Eye (tissue), 1 donor: Measurements from ENCODE around the gene IQGAP3.
A peak's percentile ranks its signal among the peaks of the same experiment; 100 is the strongest.

ENCODE experiments used
- DNase-seq: peaks from one replicate; pipeline ENCODE4 v3.0.0-alpha.2; 2015

The IQGAP3 gene

DNA sequence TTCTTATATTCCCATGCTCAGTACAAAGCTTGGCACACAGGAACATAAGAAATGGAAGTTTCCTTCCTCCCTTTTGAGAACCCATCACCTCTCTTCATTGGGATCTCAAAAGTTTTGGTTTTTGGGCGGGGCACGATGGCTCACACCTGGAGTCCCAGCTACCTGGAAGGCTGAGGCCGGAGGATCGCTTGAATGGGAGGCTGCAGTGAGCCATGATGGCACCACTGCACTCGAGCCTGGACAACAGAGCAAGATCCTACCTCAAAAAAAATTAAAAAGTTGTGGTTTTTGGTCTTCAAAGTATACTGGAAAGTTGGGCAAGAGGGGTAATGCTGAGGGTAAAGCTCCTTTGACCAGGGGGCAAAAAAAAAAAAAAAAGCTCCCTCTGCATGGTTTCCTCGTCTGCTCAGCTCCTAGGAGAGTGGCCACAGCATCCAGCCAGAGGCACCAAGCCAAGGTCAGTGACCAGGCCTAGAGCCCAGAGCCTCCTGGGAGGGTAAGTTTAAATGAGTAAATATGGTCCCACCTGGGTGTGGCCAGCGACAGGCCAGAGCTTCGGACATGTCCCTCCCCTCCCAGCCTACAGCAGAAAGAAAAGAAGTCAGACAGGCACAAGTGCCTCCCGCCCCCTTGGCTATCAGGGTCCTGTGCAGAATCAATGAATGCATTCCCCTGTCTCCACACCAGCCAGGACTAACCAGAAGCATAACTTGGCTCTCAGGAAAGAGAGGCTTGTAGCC is 76.8 kb downstream of the IQGAP3 start:
- DNase-seq = no peak

DNA sequence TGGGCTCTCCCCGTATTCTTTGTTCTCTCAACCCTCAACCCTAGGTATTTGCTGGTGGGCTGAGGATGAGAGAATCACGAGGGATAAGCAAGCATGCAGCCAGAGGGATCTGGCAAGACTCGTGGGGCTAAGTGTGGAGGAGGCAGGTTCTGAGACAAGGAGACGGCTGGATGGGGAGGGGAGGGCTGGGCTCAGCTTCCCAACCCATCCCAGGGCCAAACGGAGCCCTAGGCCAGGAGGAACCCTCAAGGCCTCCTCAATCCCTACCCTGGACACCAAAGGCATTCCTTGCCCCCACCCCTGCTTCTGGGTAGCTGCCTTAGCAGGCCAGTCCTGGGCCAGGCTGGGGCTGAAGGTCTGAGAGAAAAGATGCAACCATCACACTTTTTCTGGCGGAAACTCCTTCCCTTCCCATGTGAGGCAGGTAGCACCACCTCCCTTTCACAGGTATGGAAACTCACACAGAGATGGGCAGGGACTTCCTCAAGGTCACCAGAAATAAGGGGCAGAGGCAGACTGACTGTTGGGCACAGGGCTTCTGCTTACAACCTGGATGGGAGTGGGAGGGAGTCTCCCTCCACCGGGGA is 78.0 kb downstream of the IQGAP3 start:
- no peak for DNase-seq

DNA sequence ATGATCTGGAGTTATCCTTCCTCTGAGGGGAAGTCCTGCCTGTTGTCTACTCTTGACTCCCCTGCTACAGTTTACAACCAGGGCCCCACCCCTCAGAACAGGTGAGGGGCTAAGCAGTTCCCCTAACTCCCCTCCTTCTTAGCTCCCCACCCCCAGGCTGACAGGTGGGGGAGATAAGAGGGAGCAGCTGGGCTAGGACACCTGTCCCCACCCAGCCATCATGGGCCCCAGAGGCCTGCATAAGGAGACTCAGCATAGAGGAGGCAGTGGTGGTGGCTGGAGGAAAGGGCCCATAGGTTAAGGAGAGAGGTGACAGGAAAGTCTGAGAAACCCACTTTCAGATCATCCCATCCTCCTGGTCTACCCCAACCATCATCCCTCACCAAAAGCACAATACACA is 78.6 kb downstream of the IQGAP3 start:
- no peak for DNase-seq

DNA sequence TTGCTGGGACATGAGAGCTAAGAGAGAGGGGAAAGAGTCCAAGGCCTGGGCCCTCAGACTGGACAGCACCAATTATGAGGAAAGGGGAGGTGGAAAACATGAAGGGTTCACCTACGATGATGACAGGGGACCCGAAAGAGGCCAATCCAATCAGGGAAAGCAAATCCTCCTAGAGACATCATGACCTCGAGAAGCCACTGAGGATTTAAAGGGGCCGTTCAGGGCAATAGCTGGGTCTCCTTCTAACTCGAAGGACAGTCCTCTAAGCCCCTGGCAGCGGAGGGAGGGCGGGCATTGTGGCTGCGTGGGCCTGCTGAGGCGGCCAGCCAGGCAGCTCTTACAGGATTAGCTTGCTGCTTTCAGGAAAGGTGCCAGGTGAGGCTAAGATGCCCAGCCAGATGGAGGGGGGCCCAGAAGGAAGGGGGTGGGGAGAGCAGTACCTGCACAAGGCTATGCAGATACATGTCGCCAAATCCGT is 79.2 kb downstream of the IQGAP3 start:
- DNase-seq = peak; percentile 7

DNA sequence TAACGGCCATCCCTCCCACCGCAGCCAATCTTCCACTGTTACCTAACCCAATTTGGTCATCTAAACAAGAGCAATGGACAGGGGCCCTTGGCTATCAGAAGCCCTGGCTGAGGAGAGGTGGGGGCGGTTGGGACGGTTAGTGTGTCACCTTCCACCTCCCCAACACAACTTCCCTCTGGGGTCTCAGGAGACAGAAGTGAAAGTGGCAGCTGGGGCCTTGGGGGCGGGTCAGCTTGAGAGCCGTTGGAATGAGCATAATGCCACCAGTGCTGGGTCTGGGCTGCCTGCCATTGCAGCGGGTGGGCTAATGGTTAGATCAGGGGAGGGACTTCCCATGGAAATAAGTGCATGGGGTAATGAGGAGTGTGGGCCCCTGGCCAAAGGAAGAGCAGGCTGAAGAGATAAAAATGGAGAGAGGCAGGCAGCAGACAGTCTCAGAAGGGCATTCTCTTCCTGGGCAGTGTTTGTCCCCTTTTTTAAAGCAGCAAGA is 79.7 kb downstream of the IQGAP3 start:
- peak; percentile 18 for DNase-seq

DNA sequence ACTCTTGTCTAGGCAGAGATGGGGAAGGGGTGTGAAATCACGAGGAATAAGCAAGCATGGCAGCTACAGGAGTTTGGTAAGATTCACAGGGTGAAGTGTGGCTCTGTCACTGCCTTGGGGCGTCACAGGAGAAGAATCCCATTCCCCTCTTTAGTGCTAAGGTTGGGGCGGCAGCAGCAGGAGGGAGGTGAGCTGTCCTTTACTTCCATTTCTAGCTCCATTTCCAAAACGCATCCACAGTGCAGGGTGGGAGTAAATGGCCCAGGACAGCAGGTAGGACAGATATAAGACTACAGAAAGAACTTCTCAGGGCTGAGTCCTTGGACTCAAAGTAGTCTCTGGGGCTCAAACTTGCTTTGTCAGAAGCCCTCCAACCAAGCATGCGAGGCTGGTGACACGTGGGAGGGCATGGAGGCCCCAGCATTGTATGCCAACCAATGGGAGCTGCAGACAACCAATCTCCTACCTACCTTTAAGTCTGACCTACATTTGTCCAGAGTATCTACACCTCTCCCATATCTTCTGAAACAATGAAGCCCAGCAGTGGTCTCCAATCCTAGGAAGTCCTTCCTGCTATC is 80.3 kb downstream of the IQGAP3 start:
- DNase-seq = no peak

DNA sequence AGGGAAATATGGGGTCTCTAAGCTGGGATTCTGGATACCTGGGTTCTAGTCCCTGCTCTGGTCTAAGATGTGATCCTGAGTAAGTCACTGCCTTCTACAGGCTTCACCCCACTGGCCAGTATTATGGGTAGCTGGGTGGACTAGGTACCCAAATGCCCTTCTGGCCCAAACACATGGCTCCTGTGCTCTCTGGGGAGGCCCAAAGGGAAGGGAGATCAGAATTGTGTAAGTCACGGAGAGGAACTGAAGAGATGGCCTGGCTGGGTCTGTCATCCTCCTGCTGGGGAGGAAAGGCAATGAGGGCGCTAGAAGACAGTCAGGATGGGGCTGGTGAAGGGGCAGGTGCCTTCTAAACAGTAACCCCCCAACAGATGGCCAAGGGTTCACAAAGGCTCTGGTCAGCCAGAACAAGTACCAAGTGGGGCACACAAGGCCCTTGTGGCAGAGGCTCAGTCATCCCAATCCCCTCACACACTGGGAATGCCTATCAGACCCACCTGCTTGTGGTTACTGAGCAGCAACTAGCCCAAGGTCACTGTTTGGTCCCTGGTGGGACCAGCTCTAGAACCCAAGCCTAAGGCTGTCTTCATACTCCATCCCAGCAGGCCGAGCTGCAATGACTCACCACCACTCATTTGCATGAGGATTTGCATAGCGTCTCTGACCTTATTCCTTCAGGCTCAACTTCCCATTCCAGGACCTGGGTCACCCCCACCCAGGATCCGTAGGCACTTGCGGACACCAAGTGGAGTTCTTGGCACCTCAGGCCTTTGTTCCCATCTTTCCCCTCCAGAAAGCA is 81.0 kb downstream of the IQGAP3 start:
- DNase-seq = peak; percentile 7

DNA sequence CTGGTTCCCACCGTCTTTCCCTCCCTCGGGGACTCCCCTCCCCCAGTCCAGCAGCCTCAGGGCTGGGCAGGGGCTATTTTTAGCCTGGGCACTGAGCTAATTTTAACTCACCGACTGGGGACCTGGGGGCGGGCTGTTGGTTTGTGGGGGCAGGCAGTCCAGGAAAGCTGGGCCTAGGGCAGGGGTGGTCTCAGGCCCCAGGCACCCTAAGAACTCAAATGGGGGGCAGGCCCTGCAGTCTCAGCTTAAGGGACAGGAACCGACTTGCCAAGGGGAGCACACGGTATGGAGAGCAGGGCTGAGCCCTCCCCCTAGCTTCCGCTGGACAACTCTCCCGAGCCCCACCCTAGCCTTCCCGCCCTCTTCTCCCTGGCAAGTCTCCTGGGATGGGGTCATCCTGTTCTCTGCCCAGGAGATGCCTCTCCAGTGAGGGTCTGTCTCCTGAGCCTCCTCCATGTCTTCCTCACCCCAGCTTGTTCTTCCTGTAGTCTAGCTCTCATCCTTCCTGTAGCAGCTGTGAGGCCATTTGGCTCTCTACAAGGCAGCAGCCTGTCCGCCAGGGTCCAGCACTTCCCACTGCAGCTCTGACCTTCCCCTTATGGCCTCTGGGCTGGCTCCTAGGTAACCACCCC is 81.8 kb downstream of the IQGAP3 start:
- DNase-seq = peak; percentile 63

DNA sequence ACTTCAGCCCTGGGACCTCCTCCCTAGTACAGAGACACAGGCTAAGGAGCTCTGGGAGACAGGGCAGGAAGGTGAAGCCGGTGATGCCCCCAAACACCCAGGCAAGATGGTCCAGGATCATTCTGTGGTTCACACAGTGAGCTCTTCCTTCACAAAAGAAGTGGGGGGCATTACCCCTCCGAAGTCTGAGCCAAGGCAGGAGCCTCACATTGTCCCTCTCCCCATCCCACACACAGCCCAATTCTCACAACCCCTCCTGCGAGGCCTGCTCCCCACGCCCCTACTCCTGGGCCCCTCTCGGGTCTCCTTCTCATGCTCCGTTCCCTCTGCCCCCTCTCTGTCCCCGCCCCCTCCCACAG is 82.5 kb downstream of the IQGAP3 start:
- DNase-seq = no peak

DNA sequence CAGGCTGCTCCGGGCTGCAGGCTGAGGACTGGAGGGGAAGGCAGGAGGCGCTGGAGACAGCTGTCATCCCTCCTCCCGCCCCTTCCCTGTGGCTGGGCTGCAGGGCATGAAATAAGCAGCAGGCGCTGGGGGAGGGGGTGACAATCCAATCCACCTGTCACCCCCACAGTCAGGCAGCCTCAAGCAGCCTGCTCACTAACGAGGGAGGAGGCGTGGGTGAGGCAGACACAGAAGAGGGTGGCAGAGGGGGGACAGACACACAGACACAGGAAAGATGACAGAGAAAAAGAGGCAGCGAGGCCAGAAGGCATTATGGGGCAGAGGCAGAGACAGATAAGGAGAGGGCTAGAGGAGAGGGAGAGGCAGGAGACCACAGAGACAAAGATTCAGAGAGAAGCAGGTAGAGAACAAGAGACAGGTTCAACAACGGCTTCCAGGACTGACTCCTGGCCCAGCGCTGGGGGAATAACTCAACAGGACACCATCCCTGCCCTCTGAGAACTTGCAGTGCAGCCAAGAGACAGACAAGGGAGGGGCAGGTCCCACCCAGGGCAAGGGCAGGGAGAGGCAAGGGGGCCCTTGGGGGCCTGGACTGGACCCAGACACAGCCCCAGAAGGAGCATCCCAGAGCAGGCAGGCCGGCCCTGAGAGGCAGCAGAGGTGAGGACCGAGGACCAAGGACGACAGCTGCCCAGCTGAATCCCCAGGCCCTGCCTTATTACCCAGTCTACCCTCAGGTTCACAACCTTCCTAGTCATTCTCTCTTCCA is 83.0 kb downstream of the IQGAP3 start:
- DNase-seq = peak; percentile 90

DNA sequence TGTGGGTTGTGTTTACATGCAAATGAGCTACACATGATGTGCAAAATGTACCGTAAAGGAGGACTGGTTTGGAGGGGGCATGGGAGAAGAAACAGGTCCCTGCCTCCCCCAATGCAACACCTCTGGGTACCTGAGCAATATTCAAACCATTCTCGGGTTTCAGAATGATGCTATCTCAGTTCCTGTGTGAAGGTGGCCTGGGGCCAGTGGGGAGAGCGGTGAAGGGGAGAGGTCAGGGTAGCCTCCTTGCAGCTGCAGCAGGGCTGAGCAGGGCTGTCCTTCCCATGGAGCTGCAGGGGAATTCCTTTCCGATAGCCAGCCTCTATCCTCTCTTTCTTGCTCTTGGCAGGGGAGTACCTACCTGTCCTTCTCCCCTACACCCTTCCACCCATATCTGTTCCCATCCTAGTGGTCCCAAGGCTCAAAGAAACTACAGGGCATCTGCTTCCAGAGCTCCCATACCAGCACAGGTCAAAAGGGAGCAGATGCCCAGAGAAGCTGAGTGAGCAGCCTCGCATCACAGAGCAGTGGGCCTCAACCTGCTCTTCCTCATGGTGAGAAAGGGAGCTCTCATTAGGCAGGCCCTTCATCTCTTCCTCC is 83.7 kb downstream of the IQGAP3 start:
- no peak for DNase-seq

DNA sequence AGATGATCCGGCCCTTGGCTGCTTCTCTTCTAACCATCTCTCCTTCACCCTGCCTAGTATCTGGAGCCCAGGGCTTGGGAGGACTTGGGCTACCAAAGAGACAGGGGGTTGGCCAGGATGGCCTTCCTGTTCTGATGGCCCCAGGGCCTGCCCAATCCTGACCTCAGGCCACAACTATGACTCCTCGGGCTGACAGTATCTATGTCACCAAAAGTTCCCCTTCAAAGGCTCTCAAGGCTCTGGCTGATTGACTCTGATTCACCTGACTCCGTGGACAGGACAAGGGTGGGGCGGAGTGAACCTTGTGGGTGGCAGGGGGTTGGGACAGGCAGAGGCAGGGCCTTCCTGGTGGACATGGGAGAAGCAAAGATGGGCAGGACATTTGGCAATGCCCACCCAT is 84.5 kb downstream of the IQGAP3 start:
- DNase-seq = no peak

DNA sequence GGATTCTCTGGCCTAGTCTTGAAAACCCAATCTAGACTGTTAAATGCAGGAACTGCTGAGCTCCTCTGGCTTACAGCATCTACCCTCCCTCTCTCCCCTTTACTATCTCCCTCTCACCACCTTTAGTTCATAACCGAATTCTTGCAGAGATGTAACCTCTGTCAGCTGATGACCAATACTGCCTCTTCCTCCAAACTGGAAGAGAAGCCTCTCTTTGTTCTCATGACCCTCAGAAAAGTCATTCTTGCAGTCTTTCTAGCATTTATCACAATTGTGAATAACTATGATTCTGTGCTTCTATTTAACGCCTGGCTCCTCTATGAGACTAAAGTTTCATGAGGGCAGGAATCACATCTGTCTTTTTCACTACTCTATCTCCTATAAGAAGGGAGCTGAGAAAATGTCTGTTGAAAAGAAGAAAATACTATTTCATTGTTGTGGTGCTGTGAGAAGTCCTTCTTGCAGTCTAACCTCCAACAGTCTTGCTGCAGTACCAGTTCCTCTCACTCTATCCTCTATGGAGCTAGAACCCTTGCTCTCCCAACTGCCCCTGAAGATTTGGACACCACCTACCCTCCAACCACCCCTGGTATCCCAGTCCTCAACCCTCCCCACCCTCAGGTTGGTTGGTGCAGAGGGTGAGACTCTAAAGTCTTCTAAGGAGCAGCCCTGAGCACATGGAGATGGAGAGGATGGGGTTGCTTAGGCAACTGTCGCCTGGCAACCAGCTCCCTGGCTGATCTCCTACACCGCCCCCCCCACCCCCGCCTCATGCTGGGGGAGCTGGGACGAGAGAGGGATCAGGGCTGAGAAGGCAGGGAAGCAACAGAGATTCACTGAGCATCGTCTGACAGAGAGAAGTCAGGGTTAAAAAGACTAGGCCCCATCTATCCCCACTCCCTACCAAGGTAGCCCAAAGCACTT is 85.7 kb downstream of the IQGAP3 start:
- peak; percentile 61 for DNase-seq

DNA sequence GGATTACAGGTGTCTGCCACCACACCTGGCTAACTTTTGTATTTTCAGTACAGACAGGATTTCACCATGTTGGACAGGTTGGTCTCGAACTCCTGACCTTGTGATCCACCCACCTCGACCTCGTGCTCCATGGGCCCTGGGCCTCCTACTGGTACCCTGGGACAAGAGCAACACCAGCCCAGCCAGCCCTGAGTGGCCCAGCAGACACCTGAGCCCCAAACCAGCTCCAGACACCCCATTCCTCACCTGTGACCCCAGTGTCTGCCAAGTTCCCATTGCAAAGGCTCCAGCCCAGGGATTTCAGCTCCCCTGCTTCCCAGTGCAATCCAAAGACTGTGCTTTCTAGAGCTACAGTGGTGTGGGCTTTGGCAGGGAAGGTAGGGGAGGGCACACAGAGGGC is 86.4 kb downstream of the IQGAP3 start:
- no peak for DNase-seq

DNA sequence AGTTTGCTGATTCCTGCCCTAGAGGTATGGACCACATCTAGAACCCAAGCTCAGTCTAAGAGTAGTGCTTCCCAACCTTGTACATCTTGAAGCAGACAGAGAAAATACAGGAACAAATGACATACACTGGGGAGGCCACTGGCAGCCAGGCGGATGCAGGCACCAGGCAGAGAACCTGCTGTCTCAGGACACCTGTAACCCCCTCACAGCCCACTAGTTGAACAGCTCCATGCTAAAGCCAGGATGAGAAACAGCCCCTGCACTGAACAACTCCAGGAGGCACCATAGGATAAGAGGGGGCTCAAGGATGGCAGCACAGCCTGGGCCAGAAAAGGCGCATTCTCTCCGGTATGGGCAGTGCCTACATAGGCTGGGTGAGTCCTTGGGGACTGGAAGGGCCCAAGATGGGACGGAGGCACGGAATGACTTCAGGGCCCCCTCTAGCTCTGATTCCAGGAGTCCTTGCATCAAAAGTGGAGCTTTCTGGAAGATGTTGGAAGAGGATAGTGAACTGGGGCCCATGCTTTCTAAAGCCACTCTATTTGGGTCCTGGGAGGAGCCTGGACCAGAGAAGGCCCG is 87.8 kb downstream of the IQGAP3 start:
- no peak for DNase-seq

DNA sequence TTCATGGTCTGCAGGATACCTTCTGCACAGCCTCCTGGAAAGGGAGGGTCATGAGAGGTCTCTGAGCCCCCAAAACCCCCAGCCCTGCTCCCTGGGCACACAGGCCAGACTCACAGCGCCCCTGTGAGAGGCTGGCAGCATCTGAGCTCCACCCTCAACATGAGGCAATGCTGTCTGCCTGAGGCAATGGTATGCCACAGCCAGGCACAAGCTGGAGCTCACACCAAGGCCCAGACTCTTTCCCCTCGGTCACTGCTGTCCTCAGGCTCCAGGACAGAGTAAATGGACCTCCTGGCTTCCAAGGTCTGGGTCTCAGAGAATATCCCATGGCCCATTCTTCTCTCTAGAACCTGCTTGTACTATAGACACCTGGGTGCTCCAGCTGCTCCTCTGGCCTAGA is 89.0 kb downstream of the IQGAP3 start:
- DNase-seq = no peak

DNA sequence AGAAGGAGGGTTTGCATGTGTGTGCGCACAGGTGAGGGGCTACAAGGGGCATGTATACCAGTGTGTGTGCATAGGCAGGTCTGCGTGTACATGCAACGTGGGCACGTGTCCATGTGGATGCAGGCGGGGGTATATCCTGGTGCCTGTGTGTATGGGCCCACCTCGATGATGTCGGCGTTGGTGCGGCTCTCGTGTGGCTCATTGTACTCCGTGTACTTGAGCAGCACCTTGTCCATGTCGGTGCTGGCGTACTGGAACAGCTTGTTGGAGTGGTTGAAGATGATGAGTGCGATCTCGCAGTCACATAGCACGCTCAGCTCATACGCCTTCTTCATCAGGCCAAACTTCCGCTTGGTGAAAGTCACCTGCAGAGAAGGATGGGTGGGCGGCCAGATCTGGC is 90.1 kb downstream of the IQGAP3 start:
- no peak for DNase-seq

DNA sequence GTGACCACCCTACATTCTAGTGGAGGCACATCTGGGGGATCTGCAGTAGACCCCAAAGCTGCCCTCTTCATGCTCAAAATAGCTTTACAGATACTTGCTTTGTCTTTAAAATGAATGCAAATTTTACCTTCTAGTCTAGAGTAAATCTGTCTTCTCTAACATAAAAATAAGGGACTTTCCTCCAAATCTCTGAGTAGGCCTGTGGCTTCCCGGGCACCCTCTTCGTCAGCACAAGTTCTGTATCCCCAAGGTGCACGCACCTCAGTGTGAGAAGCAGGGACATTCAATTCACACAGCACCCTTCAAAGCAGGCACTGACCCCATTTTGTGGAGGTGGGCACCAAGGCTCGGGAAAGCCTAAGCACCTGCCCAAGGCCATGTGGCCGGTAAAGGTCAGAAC is 90.8 kb downstream of the IQGAP3 start:
- no peak for DNase-seq

DNA sequence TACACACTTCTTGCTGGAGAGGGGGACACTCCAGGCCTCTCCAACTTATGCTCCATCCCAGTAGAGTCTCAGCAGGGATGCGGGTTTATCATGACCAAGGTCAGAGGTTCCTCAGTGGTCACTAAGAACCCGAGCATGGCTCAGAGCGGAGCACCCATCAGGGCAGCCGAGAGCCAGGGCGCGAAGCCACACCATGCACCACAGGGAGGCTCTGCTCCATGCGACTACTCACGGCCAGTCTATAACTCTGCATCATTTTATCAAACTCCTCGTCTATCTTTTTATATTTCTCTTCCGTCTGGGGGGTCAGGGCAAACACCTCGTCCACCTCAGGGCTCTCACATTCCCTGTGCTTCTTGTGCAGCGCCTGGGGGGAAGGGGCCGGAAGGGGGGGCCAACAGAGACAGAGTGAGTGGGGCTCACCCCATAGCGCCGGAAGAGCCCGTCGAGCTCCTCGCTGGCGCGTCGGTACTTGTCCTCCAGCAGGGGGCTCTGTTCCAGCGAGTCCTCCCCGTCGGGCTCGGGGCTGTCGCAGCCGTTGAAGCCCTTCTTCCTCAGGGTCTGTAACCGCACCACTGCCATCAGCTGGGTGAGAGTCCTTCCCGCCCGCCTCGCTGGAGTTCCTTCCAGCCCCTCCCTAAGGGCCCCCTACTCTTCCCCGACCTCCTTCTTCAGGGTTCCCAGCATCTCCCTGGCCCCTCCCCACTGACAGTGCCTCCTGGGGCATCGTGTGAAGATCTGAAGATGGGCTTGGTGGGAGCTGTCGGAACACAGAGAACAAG is 91.8 kb downstream of the IQGAP3 start:
- peak; percentile 74 for DNase-seq
